PFSK-1 (cell line): ENCODE measurements around the gene SIGLEC15.

ENCODE experiments used
- FOXP2 ChIP-seq: optimal IDR thresholded peaks from 2 replicates; pipeline ENCODE3; 2011; ENCODE audit warnings: borderline replicate concordance, control low read depth, inconsistent platforms; ENCODE audit not compliant: insufficient read depth; ENCODE audit errors: extremely low read length, extremely low read depth
- POLR2AphosphoS5 ChIP-seq: IDR thresholded peaks from 2 replicates; pipeline ENCODE4 v1.6.1; 2012; ENCODE audit warnings: low read depth, mild to moderate bottlenecking, control low read depth, low read length, moderate library complexity
- REST ChIP-seq, 2 experiments: IDR thresholded peaks; 2 replicates each; pipeline versions ENCODE4 v1.6.1 to v1.8.0; 2011 to 2012; ENCODE audit warnings: low read depth in 2 of 2, low read length in 2 of 2, control low read depth in 1 of 2, inconsistent platforms in 1 of 2, mild to moderate bottlenecking in 1 of 2, moderate library complexity in 1 of 2; ENCODE audit not compliant: insufficient read depth in 1 of 2
- TAF1 ChIP-seq: IDR thresholded peaks from 2 replicates; pipeline ENCODE4 v1.6.1; 2012; ENCODE audit warnings: low read length, control low read depth, borderline replicate concordance; ENCODE audit not compliant: insufficient read depth

- TF ChIP-seq POLR2AphosphoS5: no peak
- TF ChIP-seq REST (IDR thresholded peaks at IDR 0.05; ENCODE audit: insufficient read depth in 1 of 2, low read depth in 2 of 2, low read length in 2 of 2): no peak
- no peak for TF ChIP-seq TAF1
- no peak for TF ChIP-seq FOXP2
Measured at GRCh38 chr18:45780568-45780967, 44.9 kb upstream of the SIGLEC15 start.
